AG08396 (cell line): ENCODE measurements around the gene ODF4.
A peak's percentile ranks its signal among the peaks of the same experiment; 100 is the strongest.
"Not testable (repeated sequence)": the region's sequence is repeated elsewhere in the genome, so short reads cannot be mapped to it uniquely, and the experiment has no call there.

ENCODE experiments used
- DNase-seq: peaks from one replicate; pipeline ENCODE4 v3.0.0; 2012; ENCODE audit warnings: low spot score, mixed read lengths

Gene ODF4

GRCh38 chr17:8368193-8368592 lies 28.6 kb downstream of the ODF4 start:
- DNase-seq, result no peak

DNA sequence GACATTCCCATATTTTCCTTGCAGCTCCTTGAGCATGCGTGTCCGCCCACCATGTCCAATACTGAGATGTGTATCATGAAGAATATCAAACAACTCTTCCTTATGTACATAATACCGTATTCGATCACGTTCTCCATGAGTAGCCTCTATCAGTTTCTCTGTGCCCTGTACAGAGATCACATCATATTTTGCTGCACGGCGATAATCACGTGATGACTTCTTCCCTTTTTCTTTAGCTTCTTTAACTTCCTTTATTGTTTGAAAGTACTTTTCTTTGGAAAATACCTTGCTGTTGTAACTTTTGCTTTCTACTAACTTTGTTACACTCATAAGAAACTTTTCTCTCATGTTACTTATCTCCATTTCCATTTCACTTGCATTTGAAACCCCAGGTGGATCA lies 30.3 kb downstream of the ODF4 start:
- DNase-seq, result no peak

DNA sequence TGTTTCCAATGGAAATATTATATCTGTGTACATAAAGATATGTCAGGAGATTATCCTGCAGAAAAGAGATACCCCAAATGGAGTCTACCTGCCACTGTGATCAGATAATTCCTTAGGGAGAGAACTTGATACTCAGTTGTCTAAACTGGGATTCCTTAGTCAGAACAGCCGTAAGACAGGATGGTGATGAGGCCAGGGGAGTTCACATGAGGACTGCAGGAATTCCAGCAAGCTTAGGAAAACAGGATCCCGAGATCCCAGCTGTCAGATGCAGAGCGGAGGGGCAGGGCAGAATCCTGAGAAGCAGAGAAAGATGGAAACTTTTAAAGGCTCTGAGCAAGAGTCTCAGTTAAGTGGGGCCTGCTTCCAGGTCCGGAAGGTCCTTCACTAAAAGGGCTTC lies 32.1 kb downstream of the ODF4 start:
- DNase-seq, result no peak

DNA sequence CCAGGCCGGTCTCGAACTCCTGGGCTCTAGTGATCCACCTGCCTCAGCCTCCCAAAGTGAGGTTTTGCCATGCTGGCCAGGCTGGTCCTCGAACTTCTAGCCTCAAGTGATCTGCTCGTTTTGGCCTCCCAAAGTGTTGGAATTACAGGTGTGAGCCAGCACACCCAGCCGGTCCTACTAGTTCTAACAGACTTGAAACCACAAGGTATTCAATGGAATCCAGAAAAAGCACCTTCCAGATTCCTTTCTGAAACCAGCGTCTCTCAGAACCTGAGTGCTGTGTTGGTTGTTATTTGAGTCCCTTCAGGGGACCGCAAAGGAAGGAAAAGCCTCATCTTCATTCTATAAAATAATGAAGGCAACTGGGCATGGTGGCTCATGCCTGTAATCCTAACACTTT lies 32.8 kb downstream of the ODF4 start:
- DNase-seq, result no peak

DNA sequence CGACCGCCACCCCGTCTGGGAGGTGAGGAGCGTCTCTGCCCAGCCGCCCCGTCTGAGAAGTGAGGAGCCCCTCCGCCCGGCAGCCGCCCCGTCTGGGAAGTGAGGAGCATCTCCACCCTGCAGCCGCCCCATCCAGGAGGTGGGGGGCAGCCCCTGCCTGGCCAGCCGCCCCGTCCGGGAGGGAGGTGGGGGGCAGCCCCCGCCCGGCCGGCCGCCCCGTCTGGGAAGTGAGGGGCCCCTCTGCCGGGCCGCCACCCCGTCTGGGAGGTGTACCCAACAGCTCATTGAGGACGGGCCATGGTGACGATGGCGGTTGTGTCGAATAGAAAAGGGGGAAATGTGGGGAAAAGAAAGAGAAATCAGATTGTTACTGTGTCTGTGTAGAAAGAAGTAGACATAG lies 34.2 kb downstream of the ODF4 start:
- DNase-seq, result not testable (repeated sequence)

DNA sequence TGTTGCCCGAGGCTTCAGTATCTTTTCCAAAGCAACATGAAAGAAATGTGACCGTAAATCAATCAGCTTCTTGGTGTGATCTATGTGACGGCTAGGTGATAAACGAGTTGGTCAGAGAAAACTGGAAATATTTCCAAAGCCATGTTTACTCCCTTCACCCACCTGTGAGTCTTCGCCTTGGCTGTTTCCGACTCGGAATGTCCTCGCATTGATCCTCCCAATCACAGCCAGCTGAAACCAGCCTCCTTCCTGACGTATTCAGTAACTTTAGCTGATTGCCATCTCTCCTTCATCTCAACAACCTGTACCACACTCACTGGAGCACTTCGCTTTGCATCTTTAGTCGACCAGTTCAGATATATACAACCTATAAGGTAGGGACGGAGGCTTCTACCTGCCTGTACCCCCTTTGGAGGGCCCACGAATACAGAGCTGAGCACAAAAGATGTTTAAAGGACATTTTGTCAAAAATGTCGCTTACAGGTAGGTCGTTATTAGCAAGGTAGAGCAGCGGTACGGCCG lies 36.2 kb downstream of the ODF4 start:
- peak; percentile 33 for DNase-seq

DNA sequence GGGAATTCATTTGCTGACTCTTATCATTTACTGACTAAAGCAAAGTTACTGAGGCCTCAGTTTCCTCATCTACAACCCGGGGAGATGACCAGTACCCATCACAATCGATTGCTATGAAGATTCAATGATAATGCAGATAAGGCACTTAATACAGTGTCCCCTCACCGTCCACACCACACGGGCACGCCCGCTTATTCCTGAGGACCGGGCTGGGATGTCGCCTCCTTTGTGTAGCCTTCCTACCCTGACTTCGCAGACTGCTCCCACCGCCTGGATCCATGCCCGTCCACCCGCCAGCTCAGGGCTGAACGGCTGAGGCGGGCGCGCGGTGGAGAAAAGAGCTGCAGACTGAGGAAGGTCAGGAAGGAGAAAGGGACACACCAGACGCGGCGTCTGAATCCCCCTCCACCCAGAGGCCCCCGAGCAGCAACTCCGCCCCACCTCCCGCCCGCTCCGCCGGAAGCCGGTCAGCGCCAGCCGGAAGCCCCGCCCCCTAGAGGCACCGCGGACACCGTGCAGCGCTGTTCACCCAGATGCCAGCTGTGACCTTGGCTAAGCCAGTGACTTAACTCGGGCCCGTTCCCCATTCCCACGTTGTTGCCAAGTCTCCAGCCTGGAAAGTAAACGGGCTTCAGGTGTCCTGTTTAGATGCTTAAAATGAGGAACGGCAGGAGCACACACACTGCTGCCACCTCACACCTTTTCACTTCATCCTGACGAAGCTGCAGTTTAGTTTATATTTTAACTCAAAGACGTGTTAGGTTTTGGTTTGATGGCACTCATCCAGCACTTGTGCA lies 36.8 kb downstream of the ODF4 start, which contains the start of gene KRABD2:
KRABD2 (minus strand) TSS at position 434 of the 797 bp plus-strand sequence.
- DNase-seq, result peak; percentile 96

DNA sequence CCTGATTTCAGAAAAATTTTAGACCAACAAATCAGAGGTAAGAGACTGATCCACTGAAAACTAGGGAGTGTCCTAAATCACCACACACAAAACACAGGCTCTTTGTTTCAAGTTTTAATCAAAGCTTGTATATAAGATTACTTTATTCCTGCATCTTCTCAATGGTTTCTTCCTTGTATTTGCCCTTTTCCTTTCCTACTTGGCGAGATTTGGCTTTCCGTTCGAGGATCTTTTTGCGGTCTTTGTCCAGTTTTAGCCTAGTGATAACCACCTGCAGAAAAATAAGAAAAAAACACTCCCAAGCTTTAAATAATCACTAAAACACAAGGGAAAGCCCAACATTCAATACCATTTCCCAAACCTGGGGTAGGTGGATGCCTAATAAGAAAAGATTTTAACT lies 37.8 kb downstream of the ODF4 start:
- no peak for DNase-seq

- DNase-seq, result not testable (repeated sequence)
Observed at GRCh38 chr17:8378117-8378516, 38.5 kb downstream of the ODF4 start.

- no peak for DNase-seq
Observed at GRCh38 chr17:8380049-8380448, 40.4 kb downstream of the ODF4 start.

DNA sequence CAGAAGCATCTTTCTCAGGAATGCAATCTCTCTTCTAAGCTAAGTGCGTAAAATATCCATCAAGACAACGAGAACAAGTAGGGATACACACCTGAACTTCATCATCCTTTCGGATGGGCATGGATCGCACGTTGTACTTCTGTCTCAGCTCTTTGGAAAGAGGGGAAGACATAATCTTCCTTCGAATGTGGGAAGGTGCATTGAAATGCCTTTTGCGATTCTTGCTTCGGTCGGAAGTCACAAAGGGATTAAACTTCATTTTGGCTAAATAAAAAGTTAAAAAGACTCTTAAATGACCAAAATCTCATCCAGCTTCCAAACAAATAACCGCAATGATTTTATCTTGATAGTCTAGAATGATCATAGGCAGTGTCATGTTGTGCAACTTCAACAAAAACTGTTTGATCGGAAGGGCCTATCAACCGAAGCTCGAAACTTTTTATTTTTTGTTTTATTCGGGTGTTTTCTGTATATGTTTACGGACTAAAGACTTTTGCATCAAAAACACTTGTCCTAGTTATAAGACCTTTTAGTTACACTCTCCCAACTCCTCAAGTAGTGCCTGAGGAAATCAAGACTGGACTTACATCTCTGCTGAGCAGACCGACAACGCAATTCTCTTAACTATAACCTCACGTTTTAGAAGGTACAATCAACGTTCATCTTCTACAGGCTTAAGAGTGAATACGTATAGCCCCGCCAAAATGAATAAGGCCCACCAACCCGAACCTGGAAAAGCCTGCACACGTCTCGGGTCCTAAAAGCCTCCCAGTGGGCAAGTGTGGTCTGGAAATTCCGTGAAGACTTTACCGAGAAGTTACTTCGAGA lies 42.6 kb downstream of the ODF4 start:
- DNase-seq, result no peak

- DNase-seq, result no peak
Observed at GRCh38 chr17:8382880-8383142, 43.2 kb downstream of the ODF4 start.

GRCh38 chr17:8383143-8383822 lies 43.6 kb downstream of the ODF4 start, which contains the start of gene RPL26:
TSS of gene RPL26 (minus strand) at chr17:8383193. CDS start at chr17:8382310, 883 bp downstream.
- peak; percentile 94 for DNase-seq

GRCh38 chr17:8384801-8385378 lies 45.2 kb downstream of the ODF4 start:
- DNase-seq, result peak; percentile 88

DNA sequence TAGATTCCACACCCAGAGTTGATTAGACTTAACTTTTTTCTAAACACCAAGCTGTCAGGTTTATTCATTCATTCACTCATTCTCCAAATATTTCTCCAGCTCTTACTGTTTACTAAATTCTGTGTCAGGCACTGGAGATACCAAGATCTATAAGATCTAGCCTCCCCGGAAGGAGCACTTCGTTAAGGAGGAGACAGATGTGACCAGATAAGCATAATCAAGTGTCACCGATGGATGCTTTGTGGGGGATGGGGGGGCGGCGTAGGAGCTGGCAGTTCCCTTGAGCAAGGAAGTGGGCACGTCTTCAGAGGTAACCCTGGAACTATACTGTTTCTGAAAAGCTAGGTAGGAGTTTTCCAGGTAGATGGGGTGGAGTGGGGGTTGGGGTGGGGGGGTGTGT lies 47.2 kb downstream of the ODF4 start:
- DNase-seq, result no peak

GRCh38 chr17:8387914-8388651 lies 48.4 kb downstream of the ODF4 start:
- DNase-seq, result no peak

- DNase-seq, result peak; percentile 32
Observed at GRCh38 chr17:8391711-8392110, 52.1 kb downstream of the ODF4 start.

- no peak for DNase-seq
Observed at GRCh38 chr17:8392274-8392673, 52.6 kb downstream of the ODF4 start.

- DNase-seq, result no peak
Observed at GRCh38 chr17:8392674-8393469, 53.2 kb downstream of the ODF4 start.

DNA sequence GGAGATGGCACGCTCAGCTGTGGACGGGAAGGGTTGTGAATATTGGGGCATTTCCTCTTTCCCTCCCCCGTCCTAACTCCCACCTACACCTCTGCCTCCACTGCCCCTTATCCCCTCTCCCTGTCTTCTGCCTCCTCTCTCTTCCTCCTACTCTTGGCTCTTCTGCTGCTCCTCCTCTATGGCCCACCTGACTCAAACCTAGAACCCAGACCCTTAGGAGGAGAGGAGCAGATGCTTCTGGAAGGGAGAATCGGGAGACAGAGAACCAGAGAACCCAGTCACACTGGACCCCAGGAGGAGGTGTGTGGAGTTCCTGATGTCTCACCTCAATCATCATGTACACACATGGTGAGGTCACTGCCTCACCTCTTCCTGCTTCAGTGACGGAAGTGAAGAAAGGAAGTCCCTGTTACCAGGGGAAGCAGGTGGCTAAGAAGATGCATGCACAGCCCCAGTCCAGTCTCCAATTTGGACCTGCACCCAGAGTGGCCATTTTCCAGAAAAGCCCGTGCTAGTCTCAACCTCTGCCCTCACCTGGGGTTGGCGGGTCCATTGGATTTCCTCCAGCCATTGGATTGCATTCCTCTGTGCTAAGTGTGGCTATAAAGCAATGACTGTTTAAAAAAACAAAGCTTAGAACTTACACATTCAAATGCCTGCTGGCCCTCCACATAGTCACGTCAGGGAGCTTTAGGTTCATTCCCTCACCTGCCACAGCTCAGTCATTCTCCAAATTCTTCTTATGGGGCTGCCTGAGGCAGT lies 54.0 kb downstream of the ODF4 start:
- no peak for DNase-seq
